Activated CD4-positive, alpha-beta memory T cell treated with anti-CD3 and anti-CD28 coated beads, Interleukin-2, amount 10 ng/mL, durations not matched to agents 7 days and 5 days (primary cell): ENCODE measurements around the gene PRSS38. TPM values are rescaled to one million over a fixed set of nuclear protein-coding genes. Genes with fewer than 3 reads are reported as not detected.

Source experiments
- CTCF ChIA-PET: fragments of 350-600 bp; sonication (Branson Sonifier 250); formaldehyde crosslinking; loops from one replicate; lab custom pipeline; 2021; ENCODE audit warnings: antibody characterized with exemption, inconsistent platforms; lab: Charles Lee
- POLR2A ChIA-PET: fragments of 350-600 bp; sonication (Branson Sonifier 250); formaldehyde crosslinking; loops from one replicate; lab custom pipeline; 2021; ENCODE audit warnings: antibody characterized with exemption; lab: Charles Lee
- DNase-seq: peaks from one replicate; pipeline ENCODE4 v3.0.0-alpha.2; 2020
- H3K27ac Mint-ChIP-seq: one replicate; pipeline ENCODE4 v1.8.0; 2021; ENCODE audit warnings: mild to moderate bottlenecking, mixed read lengths
- H3K27me3 Mint-ChIP-seq: one replicate; pipeline ENCODE4 v1.8.0; 2021; ENCODE audit warnings: mixed read lengths
- H3K36me3 Mint-ChIP-seq: one replicate; pipeline ENCODE4 v1.8.0; 2021; ENCODE audit warnings: low read depth, mixed read lengths
- H3K4me1 Mint-ChIP-seq: one replicate; pipeline ENCODE4 v1.8.0; 2021; ENCODE audit warnings: mixed read lengths
- H3K4me3 Mint-ChIP-seq: one replicate; pipeline ENCODE4 v1.8.0; 2021; ENCODE audit warnings: mild to moderate bottlenecking, mixed read lengths
- H3K9me3 Mint-ChIP-seq: one replicate; pipeline ENCODE4 v1.8.0; 2021; ENCODE audit warnings: mixed read lengths
- total RNA-seq, 2 experiments: library from RNA; stranded (reverse); gene quantifications; one replicate each; pipeline ENCODE4 v1.2.3, GENCODE V29; 2021

PRSS38 gene
- total RNA-seq = not detected

GRCh38 chr1:227815468-227816409 lies at the start of gene PRSS38:
TSS of gene PRSS38 (plus strand) at chr1:227815675. CDS start at chr1:227815717, 42 bp downstream.
- DNase-seq = no peak
- peaks cover 5% of the 10 kb centered on the region for H3K4me1 Mint-ChIP-seq
- POLR2A ChIA-PET = no interaction called here
- CTCF ChIA-PET = no interaction called here
- peaks cover 1% of the 10 kb centered on the region for H3K27me3 Mint-ChIP-seq
- no peak within 1 kb of the TSS for H3K4me3 Mint-ChIP-seq
- no peak within 1 kb of the TSS for H3K27ac Mint-ChIP-seq
- peaks cover 20% of the 10 kb centered on the region for H3K9me3 Mint-ChIP-seq
- H3K36me3 Mint-ChIP-seq = peaks cover 3% of the 10 kb centered on the region

DNA sequence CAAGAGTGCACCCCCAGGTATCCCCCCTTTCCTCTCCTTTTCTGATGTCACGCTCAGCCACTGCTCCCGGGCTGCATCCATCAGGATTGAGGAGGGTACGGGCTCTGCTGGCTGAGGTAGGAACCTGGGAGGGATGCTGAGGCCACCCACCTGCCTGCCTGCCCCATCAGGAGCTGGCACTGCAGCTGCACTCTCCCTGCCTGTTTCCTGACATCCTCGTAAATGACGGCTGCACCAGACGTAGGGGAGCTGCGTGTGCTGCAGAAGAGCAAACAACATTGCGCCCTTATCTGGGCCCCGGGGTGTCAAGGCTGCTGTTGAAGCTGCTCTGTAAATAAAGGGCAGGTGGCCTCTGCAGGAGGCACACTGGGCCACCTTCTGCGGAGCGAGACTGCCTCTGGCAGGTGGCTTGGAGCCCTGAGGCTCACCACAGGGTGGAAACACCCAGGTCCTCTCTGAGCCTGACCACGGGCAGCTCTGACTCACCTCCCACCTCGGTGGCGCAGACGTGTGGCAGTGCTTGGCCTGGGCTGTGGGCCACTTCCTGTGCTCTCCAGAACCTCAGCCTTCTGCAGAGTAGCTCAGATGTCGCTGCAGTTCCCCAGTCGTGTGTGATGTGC lies 49.4 kb upstream of the PRSS38 start:
- Mint-ChIP-seq H3K27ac (peak overlapping the region; percentile 94), H3K4me3 (peak overlapping the region; percentile 66), H3K9me3 (no peaks in the 10 kb centered on the region), H3K36me3 (peaks cover 80% of the 10 kb centered on the region), H3K27me3 (no peaks in the 10 kb centered on the region), H3K4me1 (peaks cover 76% of the 10 kb centered on the region)
- ChIA-PET CTCF (interaction anchor here (0.6 to 6.1 kb wide), 10 partner anchors 8 to 1356 kb away, joined by 3 to 34 read pairs (median 4); partner anchors contain the start of gene IBA57), POLR2A (interaction anchor here (0.7 to 2.0 kb wide), 16 partner anchors 8 to 344 kb away, joined by 3 to 9 read pairs (median 4); partner anchors contain the start of gene ARF1)
- peak; percentile 94 for DNase-seq

- Mint-ChIP-seq H3K9me3 (no peaks in the 10 kb centered on the region), H3K4me3 (peak overlapping the region; percentile 66), H3K36me3 (peaks cover 74% of the 10 kb centered on the region), H3K4me1 (peaks cover 70% of the 10 kb centered on the region), H3K27me3 (no peaks in the 10 kb centered on the region), H3K27ac (peak overlapping the region; percentile 94)
- ChIA-PET CTCF (interaction anchor here (0.6 to 2.3 kb wide), 8 partner anchors 8 to 1357 kb away, joined by 3 to 13 read pairs (median 4); partner anchors contain the start of gene IBA57), POLR2A (interaction anchor here (0.6 to 2.0 kb wide), 13 partner anchors 8 to 374 kb away, joined by 3 to 9 read pairs (median 4); partner anchors contain the start of gene ARF1)
- DNase-seq = no peak
These were observed 48.7 kb upstream of the PRSS38 start for GRCh38 chr1:227766653-227767277.

DNA sequence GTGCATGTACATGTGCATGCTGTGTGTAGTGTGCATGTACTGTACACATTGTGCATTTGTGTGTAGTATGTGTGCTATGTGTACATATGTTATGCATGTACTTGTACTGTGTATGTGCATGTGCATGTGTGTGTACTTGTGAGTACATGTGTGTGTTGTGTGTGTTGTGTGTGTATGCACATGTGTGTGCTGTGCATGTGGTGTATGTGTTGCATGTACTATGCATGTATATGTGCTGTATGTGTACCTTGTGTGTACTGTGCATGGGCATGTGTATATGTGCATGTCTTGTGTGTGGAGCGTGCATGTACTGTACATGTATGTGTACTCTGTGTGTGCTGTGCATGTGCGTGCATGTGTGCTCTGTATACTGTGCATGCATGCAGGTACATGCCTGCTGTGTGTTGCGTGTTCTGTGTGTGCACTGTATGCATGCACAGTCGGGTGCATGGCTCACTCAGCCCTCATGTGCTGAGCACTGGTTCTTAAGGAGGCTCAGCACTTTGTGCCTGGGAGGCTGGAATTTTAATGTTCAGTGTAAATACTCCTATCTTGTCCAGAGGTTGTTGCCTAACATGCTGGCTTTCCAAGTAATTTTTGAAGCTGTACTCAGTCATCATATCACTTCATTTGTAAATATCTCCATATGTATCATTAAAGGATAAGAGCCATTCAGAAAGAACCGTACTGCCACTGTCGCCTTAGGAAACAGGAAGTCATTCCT lies 47.9 kb upstream of the PRSS38 start:
- no peaks in the 10 kb centered on the region for H3K9me3 Mint-ChIP-seq
- DNase-seq = no peak
- peak overlapping the region; percentile 44 for H3K4me3 Mint-ChIP-seq
- peak overlapping the region; percentile 94 for H3K27ac Mint-ChIP-seq
- H3K27me3 Mint-ChIP-seq = no peaks in the 10 kb centered on the region
- POLR2A ChIA-PET = interaction anchor here (0.6 to 0.7 kb wide), 2 partner anchors 9 to 373 kb away, joined by 3 read pairs; no protein-coding TSS in a partner anchor
- CTCF ChIA-PET = interaction anchor here (1.1 to 2.3 kb wide), 2 partner anchors 20 kb away, joined by 3 to 13 read pairs; no protein-coding TSS in a partner anchor
- H3K4me1 Mint-ChIP-seq = peaks cover 66% of the 10 kb centered on the region
- H3K36me3 Mint-ChIP-seq = peaks cover 71% of the 10 kb centered on the region

GRCh38 chr1:227768125-227768439 lies 47.4 kb upstream of the PRSS38 start:
- ChIA-PET CTCF (interaction anchor here (1.1 kb wide), 1 partner anchor 20 kb away, joined by 3 read pairs; no protein-coding TSS in a partner anchor), POLR2A (interaction anchor here (0.7 kb wide), 1 partner anchor 9 kb away, joined by 3 read pairs; no protein-coding TSS in a partner anchor)
- Mint-ChIP-seq H3K36me3 (peaks cover 67% of the 10 kb centered on the region), H3K27ac (peak overlapping the region; percentile 94), H3K9me3 (no peaks in the 10 kb centered on the region), H3K4me1 (peaks cover 63% of the 10 kb centered on the region), H3K4me3 (no peak overlapping the region), H3K27me3 (no peaks in the 10 kb centered on the region)
- no peak for DNase-seq

- peaks cover 63% of the 10 kb centered on the region for H3K4me1 Mint-ChIP-seq
- peaks cover 65% of the 10 kb centered on the region for H3K36me3 Mint-ChIP-seq
- ChIA-PET CTCF (interaction anchor here (1.1 kb wide), 1 partner anchor 19 kb away, joined by 3 read pairs; no protein-coding TSS in a partner anchor), POLR2A (interaction anchor here (0.7 kb wide), 1 partner anchor 10 kb away, joined by 3 read pairs; no protein-coding TSS in a partner anchor)
- H3K9me3 Mint-ChIP-seq = no peaks in the 10 kb centered on the region
- no peak for DNase-seq
- H3K27ac Mint-ChIP-seq = peak overlapping the region; percentile 48
- no peaks in the 10 kb centered on the region for H3K27me3 Mint-ChIP-seq
- H3K4me3 Mint-ChIP-seq = no peak overlapping the region
These were observed 46.8 kb upstream of the PRSS38 start for GRCh38 chr1:227768640-227769039.

GRCh38 chr1:227769047-227769935 lies 46.2 kb upstream of the PRSS38 start:
- H3K9me3 Mint-ChIP-seq = no peaks in the 10 kb centered on the region
- ChIA-PET CTCF (no interaction called here), POLR2A (no interaction called here)
- no peaks in the 10 kb centered on the region for H3K27me3 Mint-ChIP-seq
- H3K4me1 Mint-ChIP-seq = peaks cover 63% of the 10 kb centered on the region
- H3K4me3 Mint-ChIP-seq = no peak overlapping the region
- no peak overlapping the region for H3K27ac Mint-ChIP-seq
- DNase-seq = no peak
- peaks cover 65% of the 10 kb centered on the region for H3K36me3 Mint-ChIP-seq

DNA sequence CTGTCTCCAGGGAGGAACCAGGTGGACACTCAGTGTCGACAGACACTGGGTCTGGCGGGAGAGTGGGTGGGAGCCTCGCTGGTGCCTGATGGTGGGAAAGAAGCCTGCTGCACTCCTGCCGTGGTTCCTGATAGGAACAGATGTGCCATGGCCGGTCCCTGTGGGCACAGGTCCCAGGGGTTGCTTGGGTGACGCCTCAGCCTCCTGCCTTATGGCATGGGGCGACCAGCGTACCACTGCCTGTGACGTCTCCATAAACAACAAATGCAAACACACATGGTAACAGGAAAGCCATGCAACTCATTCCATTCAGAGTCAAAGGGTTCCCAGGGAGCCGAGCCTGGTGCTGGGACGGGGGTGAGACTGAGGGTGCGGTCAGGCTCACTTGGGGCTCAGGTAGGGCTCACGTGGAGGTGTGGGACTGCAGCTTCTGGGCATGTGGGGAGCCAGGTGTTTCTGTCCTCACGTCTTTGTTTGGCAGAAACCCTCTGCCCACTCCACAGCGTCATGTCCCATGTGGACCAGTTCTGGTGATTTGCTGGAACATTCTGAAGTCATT lies 45.5 kb upstream of the PRSS38 start:
- Mint-ChIP-seq H3K36me3 (peaks cover 60% of the 10 kb centered on the region), H3K27ac (no peak overlapping the region), H3K27me3 (no peaks in the 10 kb centered on the region), H3K4me3 (no peak overlapping the region), H3K9me3 (no peaks in the 10 kb centered on the region), H3K4me1 (peaks cover 63% of the 10 kb centered on the region)
- ChIA-PET POLR2A (no interaction called here), CTCF (no interaction called here)
- no peak for DNase-seq

DNA sequence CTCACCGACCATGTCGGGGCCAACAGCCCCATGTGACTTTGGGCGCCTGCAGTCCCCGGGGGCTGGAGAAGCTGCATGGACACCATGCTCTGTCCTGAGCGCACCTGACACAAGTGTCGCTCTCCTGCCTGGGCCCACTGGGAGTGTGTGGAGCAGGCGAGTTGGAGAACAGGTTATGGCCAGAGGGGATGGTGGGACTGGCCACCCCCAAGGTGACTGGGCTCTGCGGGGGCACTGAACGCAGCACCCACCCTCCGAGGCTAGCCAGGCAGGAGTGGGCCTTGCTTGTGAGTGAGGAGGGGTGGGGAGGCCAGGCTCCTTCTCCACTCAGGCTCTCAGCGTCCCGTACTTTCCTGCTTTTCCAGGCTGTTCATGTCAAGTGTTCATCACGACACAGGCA lies 44.7 kb upstream of the PRSS38 start:
- DNase-seq = no peak
- peaks cover 59% of the 10 kb centered on the region for H3K4me1 Mint-ChIP-seq
- POLR2A ChIA-PET = no interaction called here
- H3K9me3 Mint-ChIP-seq = no peaks in the 10 kb centered on the region
- H3K27me3 Mint-ChIP-seq = no peaks in the 10 kb centered on the region
- CTCF ChIA-PET = no interaction called here
- H3K4me3 Mint-ChIP-seq = no peak overlapping the region
- H3K36me3 Mint-ChIP-seq = peaks cover 54% of the 10 kb centered on the region
- no peak overlapping the region for H3K27ac Mint-ChIP-seq

- no peaks in the 10 kb centered on the region for H3K9me3 Mint-ChIP-seq
- ChIA-PET POLR2A (no interaction called here), CTCF (no interaction called here)
- no peak overlapping the region for H3K4me3 Mint-ChIP-seq
- peaks cover 53% of the 10 kb centered on the region for H3K36me3 Mint-ChIP-seq
- H3K27me3 Mint-ChIP-seq = no peaks in the 10 kb centered on the region
- peaks cover 58% of the 10 kb centered on the region for H3K4me1 Mint-ChIP-seq
- DNase-seq = no peak
- H3K27ac Mint-ChIP-seq = no peak overlapping the region
These were observed 44.1 kb upstream of the PRSS38 start for GRCh38 chr1:227771326-227771725.

- ChIA-PET CTCF (interaction anchor here (2.7 kb wide), 1 partner anchor 8 kb away, joined by 11 read pairs; no protein-coding TSS in a partner anchor), POLR2A (no interaction called here)
- Mint-ChIP-seq H3K4me1 (peaks cover 58% of the 10 kb centered on the region), H3K9me3 (no peaks in the 10 kb centered on the region), H3K4me3 (no peak overlapping the region), H3K27me3 (no peaks in the 10 kb centered on the region), H3K36me3 (peaks cover 53% of the 10 kb centered on the region), H3K27ac (no peak overlapping the region)
- no peak for DNase-seq
These were observed 43.7 kb upstream of the PRSS38 start for GRCh38 chr1:227771771-227772170.
